Chondrocyte (in vitro differentiated cells): ENCODE results near the gene NT5C. TPM values are rescaled to one million over a fixed set of nuclear protein-coding genes. Genes with fewer than 3 reads are reported as not detected.

ENCODE experiments used
- DNase-seq: peaks from one replicate; pipeline ENCODE4 v3.0.0; 2021; ENCODE audit warnings: mixed read lengths, low spot score
- H3K27ac Mint-ChIP-seq: one replicate; pipeline ENCODE4 v1.8.0; 2021; ENCODE audit warnings: mild to moderate bottlenecking, moderate library complexity, mixed read lengths; ENCODE audit not compliant: unreplicated experiment
- H3K27me3 Mint-ChIP-seq: 2 replicates; pipeline ENCODE4 v1.8.0; 2021; ENCODE audit warnings: low read depth, mixed read lengths
- H3K36me3 Mint-ChIP-seq: 2 replicates; pipeline ENCODE4 v1.8.0; 2021; ENCODE audit warnings: low read depth, mixed read lengths
- H3K4me1 Mint-ChIP-seq: 2 replicates; pipeline ENCODE4 v1.8.0; 2021; ENCODE audit warnings: low read depth, mild to moderate bottlenecking, mixed read lengths
- H3K4me3 Mint-ChIP-seq: one replicate; pipeline ENCODE4 v1.8.0; 2021; ENCODE audit warnings: mild to moderate bottlenecking, moderate library complexity, mixed read lengths; ENCODE audit not compliant: unreplicated experiment
- H3K9me3 Mint-ChIP-seq: 2 replicates; pipeline ENCODE4 v1.8.0; 2021; ENCODE audit warnings: low read depth, mixed read lengths
- long read RNA-seq: library from polyadenylated mRNA; stranded (forward); transcript quantifications from one replicate; pipeline ENCODE4 v2.0.0, GENCODE V29; 2021
- total RNA-seq: library from RNA; stranded (reverse); gene quantifications from 3 replicates; pipeline ENCODE4 v1.2.1, GENCODE V29; 2021
- TF ChIP-seq, protein P1 (sequence below): fragments of 200-600 bp; sonication (generic); IDR thresholded peaks from 2 replicates; pipeline ENCODE4 v1.5.0; 2021; ENCODE audit warnings: antibody characterized with exemption, mild to moderate bottlenecking, moderate library complexity

Gene NT5C
- 23.3 to 31.2 TPM (median 30.4 TPM) in 3 replicates for total RNA-seq
- long read RNA-seq, transcript NT5C-201 (5 exons, 954 nt): major isoform, 23 of 48 reads
- long read RNA-seq, transcript NT5C-212 (4 exons, 921 nt): minor isoform, 5 of 48 reads
- long read RNA-seq, partial matches to known transcripts: 1 of 48 reads
- long read RNA-seq, other reads (novel, unspliced or antisense): 11 of 48 reads

DNA sequence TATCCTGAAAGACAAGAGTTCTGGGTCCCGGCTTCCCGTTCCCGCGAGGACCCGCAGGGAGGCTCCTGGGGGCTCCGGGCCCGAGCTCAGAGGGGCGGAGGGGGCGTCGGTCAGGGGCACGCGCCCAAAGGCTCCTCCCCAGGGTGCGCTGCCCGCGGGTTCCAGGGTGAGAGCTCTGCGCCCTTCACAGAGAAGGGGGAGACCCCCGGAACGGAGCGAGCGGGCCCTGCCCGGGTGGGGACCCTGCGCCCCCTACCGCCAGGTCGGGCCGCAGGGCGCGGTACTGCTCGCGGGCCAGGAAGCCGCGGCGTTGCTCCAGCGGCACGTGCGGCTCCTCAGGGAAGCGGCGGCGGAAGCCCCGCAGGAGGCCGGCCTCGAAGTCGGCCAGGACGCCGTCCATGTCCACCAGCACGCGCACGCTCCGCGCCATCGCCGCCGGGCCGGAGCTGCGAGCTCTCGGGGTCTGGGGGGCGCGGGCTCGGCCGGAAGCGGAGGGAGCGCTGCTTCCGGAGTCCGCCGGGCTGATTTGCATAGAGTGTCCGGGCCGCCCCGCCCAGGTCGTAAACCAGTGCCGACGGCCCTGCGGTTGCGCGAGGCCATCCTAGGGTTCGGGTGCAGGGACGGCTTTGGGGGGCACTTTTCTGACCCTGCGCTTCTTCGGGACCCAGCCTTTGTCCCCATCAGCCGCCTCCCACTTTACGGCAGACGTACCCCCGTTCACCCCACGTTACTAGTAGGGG is at the start of gene NT5C:
Gene NT5C (minus strand): TSS at position 465 of the 740 bp plus-strand sequence. CDS start 35 bp downstream, at position 430.
- Mint-ChIP-seq H3K36me3 (peaks cover 3% of the 10 kb centered on the region), H3K4me1 (peaks cover 10% of the 10 kb centered on the region), H3K9me3 (no peaks in the 10 kb centered on the region), H3K27ac (peak within 1 kb of the TSS; percentile 82), H3K4me3 (peak within 1 kb of the TSS; percentile 85), H3K27me3 (no peaks in the 10 kb centered on the region)
- peak; percentile 93 for DNase-seq
- TF ChIP-seq, protein P1, sequence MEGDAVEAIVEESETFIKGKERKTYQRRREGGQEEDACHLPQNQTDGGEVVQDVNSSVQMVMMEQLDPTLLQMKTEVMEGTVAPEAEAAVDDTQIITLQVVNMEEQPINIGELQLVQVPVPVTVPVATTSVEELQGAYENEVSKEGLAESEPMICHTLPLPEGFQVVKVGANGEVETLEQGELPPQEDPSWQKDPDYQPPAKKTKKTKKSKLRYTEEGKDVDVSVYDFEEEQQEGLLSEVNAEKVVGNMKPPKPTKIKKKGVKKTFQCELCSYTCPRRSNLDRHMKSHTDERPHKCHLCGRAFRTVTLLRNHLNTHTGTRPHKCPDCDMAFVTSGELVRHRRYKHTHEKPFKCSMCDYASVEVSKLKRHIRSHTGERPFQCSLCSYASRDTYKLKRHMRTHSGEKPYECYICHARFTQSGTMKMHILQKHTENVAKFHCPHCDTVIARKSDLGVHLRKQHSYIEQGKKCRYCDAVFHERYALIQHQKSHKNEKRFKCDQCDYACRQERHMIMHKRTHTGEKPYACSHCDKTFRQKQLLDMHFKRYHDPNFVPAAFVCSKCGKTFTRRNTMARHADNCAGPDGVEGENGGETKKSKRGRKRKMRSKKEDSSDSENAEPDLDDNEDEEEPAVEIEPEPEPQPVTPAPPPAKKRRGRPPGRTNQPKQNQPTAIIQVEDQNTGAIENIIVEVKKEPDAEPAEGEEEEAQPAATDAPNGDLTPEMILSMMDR: peak; percentile 83

DNA sequence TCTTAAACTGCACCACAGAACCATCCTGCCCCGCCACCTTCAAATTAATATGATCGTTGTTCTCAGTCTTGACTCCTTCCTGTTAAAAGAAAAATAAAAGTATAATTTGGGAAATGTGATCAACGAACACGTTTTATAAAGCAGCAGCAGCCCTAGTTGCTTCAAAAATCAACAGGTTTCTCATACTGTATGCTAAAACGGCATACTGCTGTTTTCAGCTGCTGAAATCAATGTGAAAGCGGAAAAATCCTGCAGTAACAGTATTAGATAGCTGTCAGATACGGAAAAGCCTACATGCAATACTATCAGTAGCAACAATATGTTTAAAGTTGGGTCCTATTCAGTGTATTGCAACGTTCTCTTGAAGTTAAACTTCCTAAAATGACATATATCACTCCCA is 49.6 kb upstream of the NT5C start:
- H3K27me3 Mint-ChIP-seq: no peaks in the 10 kb centered on the region
- DNase-seq: no peak
- no peaks in the 10 kb centered on the region for H3K9me3 Mint-ChIP-seq
- peaks cover 7% of the 10 kb centered on the region for H3K36me3 Mint-ChIP-seq
- TF ChIP-seq, protein P1: no peak
- H3K27ac Mint-ChIP-seq: peak overlapping the region; percentile 74
- H3K4me1 Mint-ChIP-seq: peaks cover 36% of the 10 kb centered on the region
- H3K4me3 Mint-ChIP-seq: peak overlapping the region; percentile 77

DNA sequence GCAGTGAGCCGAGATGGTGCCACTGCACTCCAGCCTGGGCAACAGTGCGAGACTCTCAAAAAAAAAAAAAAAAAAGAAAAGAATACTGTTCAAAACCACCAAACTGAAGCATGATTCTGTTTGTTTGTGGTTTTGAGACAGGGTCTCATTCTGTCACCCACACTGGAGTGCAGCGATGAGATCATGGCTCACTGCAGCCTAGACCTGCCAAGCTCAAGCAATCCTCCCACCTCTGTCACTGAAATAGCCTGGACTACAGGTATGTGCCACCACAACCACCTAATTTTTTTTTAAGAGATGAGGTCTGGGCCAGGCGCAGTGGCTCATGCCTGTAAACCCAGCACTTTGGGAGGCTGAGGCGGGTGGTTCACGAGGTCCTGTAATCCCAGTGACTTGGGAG is 46.9 kb upstream of the NT5C start:
- H3K4me3 Mint-ChIP-seq: no peak overlapping the region
- H3K27ac Mint-ChIP-seq: no peak overlapping the region

DNA sequence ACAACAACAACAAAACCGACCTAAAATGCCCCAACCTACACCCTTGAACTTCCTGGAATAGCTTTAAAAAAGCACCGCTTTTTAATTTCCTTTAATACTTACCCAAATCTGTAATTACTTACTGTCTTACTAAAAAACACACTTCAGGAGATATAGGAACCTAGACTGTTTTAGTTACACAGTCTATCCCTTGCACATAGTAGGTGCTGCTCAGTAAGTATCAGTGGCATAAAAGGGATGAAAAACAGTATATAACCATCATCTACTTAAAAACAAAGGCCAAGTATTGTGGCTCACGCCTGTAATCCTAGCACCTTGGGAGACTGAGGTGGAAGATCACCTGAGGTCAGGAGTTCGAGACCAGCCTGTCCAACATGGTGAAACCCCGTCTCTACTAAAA is 45.1 kb upstream of the NT5C start:
- Mint-ChIP-seq H3K4me1 (peaks cover 19% of the 10 kb centered on the region), H3K27me3 (no peaks in the 10 kb centered on the region), H3K36me3 (peaks cover 24% of the 10 kb centered on the region), H3K9me3 (no peaks in the 10 kb centered on the region), H3K4me3 (no peak overlapping the region), H3K27ac (no peak overlapping the region)
- DNase-seq: no peak
- TF ChIP-seq, protein P1: no peak

More for the DNA sequence above, 46.9 kb upstream of the NT5C start:
- TF ChIP-seq, protein P1: no peak
- Mint-ChIP-seq H3K36me3 (peaks cover 18% of the 10 kb centered on the region), H3K27me3 (no peaks in the 10 kb centered on the region), H3K9me3 (no peaks in the 10 kb centered on the region), H3K4me1 (peaks cover 24% of the 10 kb centered on the region)
- peak; percentile 32 for DNase-seq

DNA sequence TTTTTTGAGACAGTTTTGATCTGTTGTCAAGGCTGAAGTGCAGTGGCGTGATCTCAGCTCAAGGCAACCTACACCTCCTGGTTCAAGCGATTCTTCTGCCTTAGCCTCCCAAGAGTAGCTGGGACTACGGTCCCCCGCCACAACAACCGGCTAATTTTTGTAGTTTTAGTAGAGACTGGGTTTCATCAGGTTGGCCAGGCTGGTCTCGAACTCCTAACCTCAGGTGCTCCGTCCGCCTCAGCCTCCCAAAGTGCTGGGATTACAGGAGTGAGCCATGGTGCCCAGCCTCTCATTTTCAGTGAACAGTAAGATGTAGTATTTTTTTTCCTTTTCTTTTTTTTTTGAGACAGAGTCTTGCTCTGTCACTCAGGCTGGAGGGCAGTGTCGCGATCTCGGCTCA is 43.5 kb upstream of the NT5C start:
- Mint-ChIP-seq H3K27me3 (no peaks in the 10 kb centered on the region), H3K36me3 (peaks cover 24% of the 10 kb centered on the region), H3K27ac (no peak overlapping the region), H3K9me3 (no peaks in the 10 kb centered on the region), H3K4me3 (no peak overlapping the region), H3K4me1 (peaks cover 4% of the 10 kb centered on the region)
- DNase-seq: no peak
- TF ChIP-seq, protein P1: no peak
